ENCODE data around the gene BCL2L14. TPM values are rescaled to one million over a fixed set of nuclear protein-coding genes. Genes with fewer than 3 reads are reported as not detected.

The BCL2L14 gene
- total and polyA plus RNA-seq, 8 donors: 2.6 to 32.7 (median 16.4) TPM

GRCh38 chr12:12032260-12032791 is 38.4 kb upstream of the BCL2L14 start:
- H3K27ac ChIP-seq: peak overlapping the region in 4 of 5 donors; percentile 57 to 80 (median 74)
- H3K9me3 ChIP-seq: no peaks in the 10 kb centered on the region
- intact Hi-C loops (cut with DNase I; ENCODE audit: low total_unique reads): loop anchor here (5.0 kb wide), 1 partner anchor 450 kb away; no protein-coding TSS in a partner anchor
- 56 to 73% (median 63%) methylated on average over 12 of the region's 12 CpGs for WGBS, 5 donors
- H3K4me1 ChIP-seq: peaks cover 8 to 33% (median 11%) of the 10 kb centered on the region in 4 donors
- peak in 1 of 2 donors; percentile 39 for DNase-seq
- no peaks in the 10 kb centered on the region for H3K27me3 ChIP-seq
- H3K4me3 ChIP-seq: peak overlapping the region; percentile 36 to 42 (median 40)
- TF ChIP-seq POLR2AphosphoS5 (IDR thresholded peaks at IDR 0.05) (no peak), EP300 (IDR thresholded peaks at IDR 0.05) (no peak), POLR2A (IDR thresholded peaks at IDR 0.05) (no peak)
- no peaks in the 10 kb centered on the region for H3K36me3 ChIP-seq

GRCh38 chr12:12032851-12033797 is 37.6 kb upstream of the BCL2L14 start:
- peak; percentile 82 to 95 for DNase-seq
- TF ChIP-seq POLR2A (IDR thresholded peaks at IDR 0.05) (no peak), CTCF (IDR thresholded peaks at IDR 0.05) (peak in 5 of 7 experiments; percentile 60 to 89 (median 83)), POLR2AphosphoS5 (IDR thresholded peaks at IDR 0.05) (peak in 2 of 3 donors; percentile 29 to 49)
- WGBS, 5 donors: 1 to 2% (median 2%) methylated on average over 27 of the region's 27 CpGs
- intact Hi-C loops (cut with DNase I; ENCODE audit: low total_unique reads): loop anchor here (5.0 kb wide), 1 partner anchor 451 kb away; no protein-coding TSS in a partner anchor
- Histone ChIP-seq H3K27ac (peak overlapping the region; percentile 57 to 80 (median 77)), H3K4me3 (peak overlapping the region; percentile 36 to 42 (median 40)), H3K4me1 (peaks cover 8 to 33% (median 11%) of the 10 kb centered on the region in 4 donors), H3K36me3 (no peaks in the 10 kb centered on the region), H3K27me3 (no peaks in the 10 kb centered on the region), H3K9me3 (no peaks in the 10 kb centered on the region)

- DNase-seq: no peak
- 39 to 56% (median 52%) methylated on average over 5 of the region's 5 CpGs for WGBS, 5 donors
- H3K4me3 ChIP-seq: no peak overlapping the region
- H3K36me3 ChIP-seq: no peaks in the 10 kb centered on the region
- no peaks in the 10 kb centered on the region for H3K9me3 ChIP-seq
- H3K4me1 ChIP-seq: peaks cover 8 to 33% (median 11%) of the 10 kb centered on the region in 4 donors
- no peak overlapping the region for H3K27ac ChIP-seq
- no peaks in the 10 kb centered on the region for H3K27me3 ChIP-seq
- no peak for TF ChIP-seq POLR2A (IDR thresholded peaks at IDR 0.05)
- TF ChIP-seq CTCF (IDR thresholded peaks at IDR 0.05): no peak
- no peak for TF ChIP-seq POLR2AphosphoS5 (IDR thresholded peaks at IDR 0.05)
- no peak for TF ChIP-seq EP300 (IDR thresholded peaks at IDR 0.05)
- intact Hi-C loops (cut with DNase I; ENCODE audit: low total_unique reads): loop anchor here (5.0 kb wide), 1 partner anchor 452 kb away; no protein-coding TSS in a partner anchor
Observed at GRCh38 chr12:12033824-12034223, 36.9 kb upstream of the BCL2L14 start.

GRCh38 chr12:12034344-12034743 is 36.4 kb upstream of the BCL2L14 start:
- H3K9me3 ChIP-seq: no peaks in the 10 kb centered on the region
- no peak overlapping the region for H3K27ac ChIP-seq
- no peaks in the 10 kb centered on the region for H3K36me3 ChIP-seq
- intact Hi-C loops (cut with DNase I; ENCODE audit: low total_unique reads): loop anchor here (5.0 kb wide), 1 partner anchor 452 kb away; no protein-coding TSS in a partner anchor
- no peak overlapping the region for H3K4me3 ChIP-seq
- peaks cover 8 to 33% (median 11%) of the 10 kb centered on the region in 4 donors for H3K4me1 ChIP-seq
- DNase-seq: no peak
- WGBS, 5 donors: 90 to 97% (median 92%) methylated on average over 3 of the region's 3 CpGs
- no peak for TF ChIP-seq POLR2A (IDR thresholded peaks at IDR 0.05)
- TF ChIP-seq POLR2AphosphoS5 (IDR thresholded peaks at IDR 0.05): no peak
- TF ChIP-seq CTCF (IDR thresholded peaks at IDR 0.05): no peak
- TF ChIP-seq EP300 (IDR thresholded peaks at IDR 0.05): no peak
- H3K27me3 ChIP-seq: no peaks in the 10 kb centered on the region
